ENCODE measurements around the gene BATF2.

Gene BATF2

GRCh38 chr11:64969209-64969608 is 27.6 kb downstream of the BATF2 start:
- DNase-seq (ENCODE audit: low spot score), result no peak

GRCh38 chr11:64967375-64967774 is 29.4 kb downstream of the BATF2 start:
- no peak for DNase-seq (ENCODE audit: low spot score)

- DNase-seq (ENCODE audit: low spot score), result no peak
These were observed 33.6 kb downstream of the BATF2 start for GRCh38 chr11:64963072-64963631.

- DNase-seq (ENCODE audit: low spot score), result no peak
These were observed 36.1 kb downstream of the BATF2 start for GRCh38 chr11:64960719-64961118.

GRCh38 chr11:64959498-64959897 is 37.3 kb downstream of the BATF2 start:
- DNase-seq (ENCODE audit: low spot score), result no peak

GRCh38 chr11:64954201-64954600 is 42.6 kb downstream of the BATF2 start:
- no peak for DNase-seq (ENCODE audit: low spot score)

- no peak for DNase-seq (ENCODE audit: low spot score)
These were observed 45.2 kb downstream of the BATF2 start for GRCh38 chr11:64951529-64951928.

- peak; percentile 20 for DNase-seq (ENCODE audit: low spot score)
These were observed 49.5 kb downstream of the BATF2 start for GRCh38 chr11:64947208-64947814.

All from Ammon's horn (tissue), 1 donor.